ENCODE measurements around the gene NMT1.

Gene NMT1

GRCh38 chr17:45029758-45030423 is 31.2 kb upstream of the NMT1 start:
- TF ChIP-seq CTCF (conservative IDR thresholded peaks at IDR 0.05) (no peak), ZFX (IDR thresholded peaks at IDR 0.05) (no peak)
- H3K27ac ChIP-seq = no peak overlapping the region

DNA sequence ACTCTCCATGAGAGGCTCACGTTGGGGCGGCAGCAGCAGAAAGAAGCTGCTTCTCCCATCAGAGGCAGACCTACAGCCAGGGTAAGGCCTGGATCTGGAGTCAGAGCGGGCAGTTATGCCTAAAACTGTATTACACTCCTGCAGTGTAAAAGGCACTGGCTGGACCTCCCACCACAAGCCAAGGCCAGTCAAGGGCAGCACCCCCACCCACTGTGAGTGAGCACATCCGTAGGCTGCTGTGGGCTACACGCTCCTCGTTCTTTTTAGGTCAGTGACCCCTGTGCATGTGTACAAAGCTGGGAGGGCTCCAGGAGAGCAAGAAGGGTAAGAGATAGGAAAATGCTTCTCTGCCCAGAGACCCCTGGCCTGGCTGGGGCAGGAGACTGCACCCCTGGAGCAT is 30.4 kb upstream of the NMT1 start:
- TF ChIP-seq CTCF (conservative IDR thresholded peaks at IDR 0.05) (no peak), ZFX (IDR thresholded peaks at IDR 0.05) (no peak)
- H3K27ac ChIP-seq = no peak overlapping the region

DNA sequence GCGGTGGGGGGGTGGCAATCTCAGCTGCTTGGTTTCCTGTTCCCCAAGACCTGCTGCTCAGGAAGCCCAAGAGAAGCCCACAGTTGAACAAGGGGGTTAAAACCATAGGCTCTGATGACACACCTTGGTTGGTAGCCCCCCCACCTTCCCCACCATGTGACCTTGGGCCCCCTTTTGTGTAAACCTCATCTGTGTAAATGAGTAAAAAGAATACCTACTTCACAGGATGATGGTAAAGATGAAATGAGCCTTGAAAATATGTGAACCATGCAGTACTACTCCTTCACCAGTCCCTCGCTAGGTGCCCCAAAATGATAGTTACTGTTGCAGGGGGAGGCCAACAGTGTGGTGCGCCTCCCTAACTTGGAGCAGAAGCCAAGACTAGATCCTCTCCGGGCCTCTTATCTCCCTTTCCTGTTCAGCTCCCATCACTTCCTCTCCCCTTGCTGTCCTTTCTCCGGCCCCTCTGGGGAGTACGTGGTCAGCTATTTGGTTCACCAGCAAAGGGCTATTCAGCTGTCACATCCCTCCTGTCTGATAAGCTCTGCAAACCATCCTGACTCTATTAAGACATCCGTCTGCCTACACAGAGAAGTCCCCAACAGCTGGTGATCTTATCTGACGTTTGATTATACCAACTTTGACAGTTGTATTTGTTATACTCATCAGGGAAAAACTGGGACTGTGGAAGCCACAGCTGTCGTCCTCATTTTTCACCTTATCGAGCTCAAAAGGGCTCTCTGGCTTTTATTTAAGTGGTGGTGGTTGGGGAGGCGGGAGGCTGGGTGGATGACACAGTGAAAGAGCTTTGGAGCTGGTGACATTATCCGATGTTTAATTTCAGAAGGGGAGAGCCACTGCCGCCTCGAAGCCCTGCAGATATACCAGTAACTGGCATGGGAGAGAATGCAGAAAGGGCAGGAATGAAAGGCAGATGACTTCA is 29.6 kb upstream of the NMT1 start:
- no peak for TF ChIP-seq ZFX (IDR thresholded peaks at IDR 0.05)
- TF ChIP-seq CTCF (conservative IDR thresholded peaks at IDR 0.05) = no peak
- no peak overlapping the region for H3K27ac ChIP-seq

DNA sequence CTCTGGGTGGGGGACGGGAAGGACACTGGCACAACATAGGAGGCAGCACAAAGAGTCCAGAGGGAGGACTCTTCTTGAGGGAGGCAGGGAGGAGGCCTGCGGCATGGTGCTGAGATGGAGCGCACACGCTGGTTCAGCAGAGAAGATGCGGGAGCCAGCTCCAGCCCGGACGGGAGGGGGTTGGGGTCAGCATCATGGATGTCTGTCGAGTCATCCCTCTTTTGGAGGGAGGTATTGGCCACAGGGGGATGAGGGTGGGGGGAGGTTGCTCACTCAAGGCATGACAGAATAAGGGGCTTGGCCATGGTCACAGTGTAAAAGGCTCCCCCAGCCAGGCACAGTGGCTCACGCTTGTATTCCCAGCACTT is 29.0 kb upstream of the NMT1 start:
- no peak overlapping the region for H3K27ac ChIP-seq
- TF ChIP-seq ZFX (IDR thresholded peaks at IDR 0.05) = no peak
- TF ChIP-seq CTCF (conservative IDR thresholded peaks at IDR 0.05) = no peak

- no peak overlapping the region for H3K27ac ChIP-seq
- TF ChIP-seq ZFX (IDR thresholded peaks at IDR 0.05) (no peak), CTCF (conservative IDR thresholded peaks at IDR 0.05) (no peak)
These were observed 26.5 kb upstream of the NMT1 start for GRCh38 chr17:45034599-45034998.

DNA sequence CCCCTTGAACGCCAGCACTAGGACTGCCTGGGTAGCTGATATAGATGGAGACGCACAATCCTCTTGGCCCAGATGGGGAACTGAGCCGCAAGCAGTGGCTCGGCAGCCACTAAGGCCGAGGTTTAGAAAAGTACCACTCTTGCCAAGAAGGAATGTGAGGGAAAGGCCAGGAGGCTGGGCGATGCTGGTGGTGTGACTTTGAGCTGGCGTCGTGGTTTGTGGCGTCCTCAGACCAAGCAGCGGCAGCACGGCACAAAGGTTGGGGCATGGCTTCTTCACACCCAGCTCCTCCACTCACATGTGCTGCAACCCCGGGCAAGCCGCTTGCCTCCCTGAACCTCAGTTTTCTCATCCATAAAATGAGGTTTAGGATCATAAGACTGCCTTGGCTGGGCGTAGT is 25.3 kb upstream of the NMT1 start:
- TF ChIP-seq ZFX (IDR thresholded peaks at IDR 0.05) = no peak
- H3K27ac ChIP-seq = no peak overlapping the region

DNA sequence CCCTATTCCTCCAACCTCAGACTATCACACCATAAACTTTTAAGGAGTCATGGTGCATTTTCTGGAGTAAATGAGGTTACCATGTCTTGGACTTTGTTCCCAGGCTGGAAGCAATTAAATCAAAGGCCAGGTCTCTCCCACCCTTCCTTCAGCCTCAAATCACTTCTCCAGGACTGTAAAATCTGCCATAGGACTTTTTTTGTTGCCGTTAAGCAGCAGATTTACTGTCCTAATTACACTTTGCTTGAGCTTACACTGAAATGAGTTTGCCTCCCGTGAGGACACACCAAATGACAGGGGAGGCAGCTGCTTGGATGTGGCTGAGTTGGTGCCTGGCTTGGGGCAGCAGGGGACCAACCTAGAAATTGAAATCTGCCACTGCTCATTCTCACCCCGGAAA is 24.4 kb upstream of the NMT1 start:
- no peak overlapping the region for H3K27ac ChIP-seq
- TF ChIP-seq ZFX (IDR thresholded peaks at IDR 0.05) (no peak), CTCF (conservative IDR thresholded peaks at IDR 0.05) (no peak)

Data from C4-2B (cell line).